GM12878 (cell line): ENCODE results near the gene PIAS1. TPM values are rescaled to one million over a fixed set of nuclear protein-coding genes. Genes with fewer than 3 reads are reported as not detected.

Experiments
- ATAC-seq: fragments of 200-7000 bp; cut with Tn5 transposase; 3 replicates; pipeline ENCODE4 v1.9.1; 2020; ENCODE audit warnings: mild to moderate bottlenecking, moderate library complexity
- BruUV-seq: library from RNA; stranded (reverse); fragments of 400-500 nt; replicated peaks from 2 replicates; lab custom pipeline; 2021; lab: Mats Ljungman, UMichigan
- CTCF ChIA-PET: fragments of 300-600 bp; sonication (Branson Sonifier 250); formaldehyde crosslinking; extraction: SDS; loops from one replicate; lab custom pipeline; 2021; ENCODE audit warnings: inconsistent platforms; lab: Yijun Ruan, JAX
- POLR2A ChIA-PET: fragments of 350-600 bp; formaldehyde crosslinking; extraction: SDS; loops from one replicate; lab custom pipeline; 2021; ENCODE audit warnings: inconsistent platforms; lab: Charles Lee
- RAD21 ChIA-PET: fragments of 300-600 bp; sonication (Branson Sonifier 250); formaldehyde crosslinking; loops from one replicate; lab custom pipeline; 2023; ENCODE audit warnings: antibody characterized with exemption; ENCODE audit not compliant: unreplicated experiment; lab: Charles Lee
- SMC1A ChIA-PET: fragments of 300-600 bp; sonication (Branson Sonifier 250); formaldehyde crosslinking; loops from one replicate; lab custom pipeline; 2023; ENCODE audit not compliant: unreplicated experiment, uncharacterized antibody; lab: Charles Lee
- DNase-seq: peaks from one replicate; pipeline ENCODE4 v3.0.0-alpha.2; 2011; ENCODE audit warnings: low read depth, low spot score
- FAIRE-seq: peaks from 3 replicates; lab custom pipeline; 2011; peaks lifted over from hg19 to GRCh38; lab: Jason Lieb, UNC
- H2AFZ ChIP-seq: 2 replicates; pipeline ENCODE4 v1.6.0; 2011; ENCODE audit warnings: low read depth, low read length, control low read depth; ENCODE audit not compliant: control insufficient read depth
- H3K27ac ChIP-seq: 2 replicates; pipeline ENCODE4 v1.5.1; 2011; ENCODE audit warnings: control low read depth; ENCODE audit not compliant: control insufficient read depth, insufficient read depth
- H3K27me3 ChIP-seq, 2 experiments: replicated peaks in 1 of 2; 2 replicates each; pipeline versions ENCODE4 v1.6.0 to v1.6.1; 2011; ENCODE audit warnings: low read length in 1 of 2; ENCODE audit not compliant: control insufficient read depth in 2 of 2, insufficient read depth in 2 of 2
- H3K36me3 ChIP-seq, 2 experiments: 2 replicates each; pipeline ENCODE4 v1.5.1; 2011; ENCODE audit warnings: low read length in 1 of 2; ENCODE audit not compliant: control insufficient read depth in 2 of 2, insufficient read depth in 2 of 2
- H3K4me1 ChIP-seq: 2 replicates; pipeline ENCODE4 v1.6.1; 2011; ENCODE audit warnings: mild to moderate bottlenecking, low read length, moderate library complexity, mixed read lengths; ENCODE audit not compliant: control insufficient read depth, insufficient read depth
- H3K4me2 ChIP-seq: 2 replicates; pipeline ENCODE4 v1.6.0; 2011; ENCODE audit warnings: control low read depth; ENCODE audit not compliant: control insufficient read depth, insufficient read depth
- H3K4me3 ChIP-seq: fragments of 200-600 bp; sonication (generic); 2 replicates; pipeline ENCODE4 v1.5.1; 2016
- H3K79me2 ChIP-seq: 2 replicates; pipeline ENCODE4 v1.6.0; 2011; ENCODE audit warnings: low read length; ENCODE audit not compliant: control insufficient read depth, insufficient read depth
- H3K9ac ChIP-seq: 2 replicates; pipeline ENCODE4 v1.8.0; 2011; ENCODE audit warnings: low read length, control low read depth, mixed read lengths; ENCODE audit not compliant: control insufficient read depth, insufficient read depth
- H3K9me3 ChIP-seq: replicated peaks from 3 replicates; pipeline ENCODE4 v1.5.1; 2011; ENCODE audit warnings: mild to moderate bottlenecking, low read length; ENCODE audit not compliant: control insufficient read depth, insufficient read depth
- H4K20me1 ChIP-seq: 2 replicates; pipeline ENCODE4 v1.6.0; 2011; ENCODE audit not compliant: control insufficient read depth, insufficient read depth
- CBFB ChIP-seq: IDR thresholded peaks from 2 replicates; pipeline ENCODE4 v1.6.1; 2016; ENCODE audit warnings: antibody characterized with exemption, low read depth
- CBX5 ChIP-seq: sonication (generic); IDR thresholded peaks from 2 replicates; pipeline ENCODE4 v1.6.1; 2016; ENCODE audit warnings: low read depth, moderate library complexity, mild to moderate bottlenecking, inconsistent platforms
- CTCF ChIP-seq, 3 experiments: IDR thresholded peaks in 2 of 3; conservative IDR thresholded peaks in 1 of 3; 2 replicates each; pipeline ENCODE4 v1.5.1; 2011; ENCODE audit warnings: low read depth in 3 of 3, low read length in 3 of 3, mild to moderate bottlenecking in 3 of 3, control low read depth in 2 of 3, moderate library complexity in 2 of 3, inconsistent platforms in 1 of 3, mixed read lengths in 1 of 3; ENCODE audit not compliant: control insufficient read depth in 2 of 3, insufficient read depth in 1 of 3; ENCODE audit errors: extremely low read depth in 1 of 3
- E4F1 ChIP-seq: fragments of 450-650 bp; IDR thresholded peaks from 2 replicates; pipeline ENCODE4 v1.6.1; 2018; ENCODE audit warnings: borderline replicate concordance, mild to moderate bottlenecking; ENCODE audit not compliant: partially characterized antibody
- EZH2 ChIP-seq: IDR thresholded peaks from 2 replicates; pipeline ENCODE4 v1.6.1; 2012; ENCODE audit warnings: low read depth, mild to moderate bottlenecking, control low read depth, inconsistent platforms, low read length, borderline replicate concordance; ENCODE audit not compliant: control insufficient read depth
- HDAC6 ChIP-seq: fragments of 200-600 bp; sonication (generic); IDR thresholded peaks from one replicate; pipeline ENCODE4 v1.8.0; 2017; ENCODE audit warnings: antibody characterized with exemption; ENCODE audit not compliant: unreplicated experiment
- KAT2A ChIP-seq: conservative IDR thresholded peaks from 2 replicates; pipeline ENCODE4 v1.6.1; 2011; ENCODE audit warnings: low read depth, low read length; ENCODE audit not compliant: control insufficient read depth
- KDM1A ChIP-seq: fragments of 200-600 bp; sonication (generic); IDR thresholded peaks from 2 replicates; pipeline ENCODE4 v1.6.1; 2016; ENCODE audit warnings: borderline replicate concordance
- NFYA ChIP-seq: IDR thresholded peaks from 2 replicates; pipeline ENCODE4 v1.6.1; 2011; ENCODE audit warnings: low read depth, mild to moderate bottlenecking, low read length, improper control_type of control experiment, borderline replicate concordance
- PKNOX1 ChIP-seq: fragments of 450-650 bp; IDR thresholded peaks from 2 replicates; pipeline ENCODE4 v1.6.1; 2016; ENCODE audit warnings: mild to moderate bottlenecking
- POLR2A ChIP-seq: IDR thresholded peaks from 2 replicates; pipeline ENCODE4 v1.6.1; 2011; ENCODE audit warnings: low read depth, mild to moderate bottlenecking, low read length
- PRDM15 ChIP-seq: fragments of 450-650 bp; formaldehyde crosslinking; IDR thresholded peaks from 2 replicates; pipeline ENCODE4 v1.4.0; 2020; ENCODE audit warnings: mild to moderate bottlenecking, moderate library complexity
- SMARCA5 ChIP-seq: fragments of 450-650 bp; IDR thresholded peaks from 2 replicates; pipeline ENCODE4 v1.6.1; 2017; ENCODE audit warnings: mild to moderate bottlenecking
- YY1 ChIP-seq: IDR thresholded peaks from 2 replicates; pipeline ENCODE4 v1.6.1; 2011; ENCODE audit warnings: low read depth, mild to moderate bottlenecking, low read length
- ZNF24 ChIP-seq: fragments of 450-650 bp; IDR thresholded peaks from 2 replicates; pipeline ENCODE4 v1.6.1; 2017; ENCODE audit warnings: antibody characterized with exemption, mild to moderate bottlenecking
- WGBS: methylation state at CpG from one replicate; pipeline ENCODE4 v1.1.6; 2016; ENCODE audit warnings: low lambda C conversion rate; ENCODE audit not compliant: insufficient replicate concordance, insufficient coverage; ENCODE audit errors: missing lambda C conversion rate; 5-methylcytosine and 5-hydroxymethylcytosine counted together
- in situ Hi-C: fragments of 300-500 bp; cut with MboI; formaldehyde crosslinking; loops from 9 replicates; pipeline ENCODE4 v1.14.3; 2018; ENCODE audit warnings: mixed read lengths
- intact Hi-C: fragments of 100-400 bp; cut with micrococcal nuclease; formaldehyde crosslinking; loops from one replicate; pipeline ENCODE4 v1.14.2; 2022; ENCODE audit not compliant: unreplicated experiment
- polyA plus RNA-seq, 11 experiments: library from polyadenylated mRNA; depleted of rRNA in 4 of 11; unstranded in 6 of 11; stranded (reverse) in 5 of 11; fragments of >200 nt; fragmentation: Nextera tagmentation in 4 of 11; fragmentation: Illumina TruSeq in 1 of 11; extraction: Ambion mirVana in 4 of 11; extraction: Trizol in 1 of 11; gene quantifications; 1 replicate in 1 of 11; 2 replicates in 10 of 11; pipeline versions ENCODE4 v1.2.1 to v1.2.3, GENCODE V29; 2011 to 2016; ENCODE audit warnings: inconsistent platforms in 2 of 11, missing spikeins in 2 of 11, low read depth in 1 of 11
- total RNA-seq, 4 experiments: library from RNA; depleted of rRNA in 3 of 4; stranded (reverse); fragments of >200 nt in 3 of 4; fragmentation: Illumina TruSeq in 1 of 4; extraction: Trizol in 1 of 4; gene quantifications; 2 replicates each; pipeline versions ENCODE4 v1.2.1 to v1.2.3, GENCODE V29; 2013 to 2021

PIAS1 gene
- total and polyA plus RNA-seq, 10 of the 15 experiments (the other 5 are each of a cell fraction or from before 2014, with no cell fraction given) = 20.2 to 96.3 (median 37.0) TPM

GRCh38 chr15:68211656-68212320, 157.7 kb downstream of the PIAS1 start:
- BruUV-seq = no TSS peak
- ATAC-seq (no peak), FAIRE-seq (no peak), DNase-seq (no peak)
- Histone ChIP-seq H3K79me2 (peaks cover 9% of the 10 kb centered on the region), H2AFZ (no peak overlapping the region), H3K36me3 (peaks cover 10 to 21% of the 10 kb centered on the region in 2 experiments), H3K9ac (no peak overlapping the region), H4K20me1 (no peaks in the 10 kb centered on the region), H3K27ac (no peak overlapping the region), H3K4me1 (peaks cover 20% of the 10 kb centered on the region), H3K4me3 (no peak overlapping the region), H3K27me3 (no peaks in the 10 kb centered on the region), H3K9me3 (no peaks in the 10 kb centered on the region), H3K4me2 (no peak overlapping the region)
- ChIA-PET POLR2A (interaction anchor here (0.5 kb wide), 1 partner anchor 12 kb away, joined by 5 read pairs; no protein-coding TSS in a partner anchor), RAD21 (interaction anchor here (1.6 kb wide), 1 partner anchor 349 kb away, joined by 4 read pairs; no protein-coding TSS in a partner anchor), SMC1A (interaction anchor here (1.1 kb wide), 1 partner anchor 57 kb away, joined by 3 read pairs; no protein-coding TSS in a partner anchor), CTCF (no interaction called here)
- intact Hi-C loops (no loop called here), in situ Hi-C loops (no loop called here)
- TF ChIP-seq KDM1A (no peak), PKNOX1 (no peak), SMARCA5 (no peak), NFYA (no peak), PRDM15 (CRISPR knock-in tag) (no peak), YY1 (no peak), KAT2A (no peak), ZNF24 (no peak), HDAC6 (no peak), EZH2 (no peak), E4F1 (no peak), CTCF (IDR thresholded peaks at IDR 0.05 in 2 of 3, conservative IDR thresholded peaks at IDR 0.05 in 1 of 3; ENCODE audit: control insufficient read depth in 2 of 3, extremely low read depth in 1 of 3, insufficient read depth in 1 of 3, low read depth in 3 of 3, low read length in 3 of 3) (no peak), CBX5 (no peak), CBFB (no peak), POLR2A (no peak)
- WGBS = 95% methylated on average over 13 of the region's 14 CpGs
